ENCODE measurements around the gene PACS2. TPM values are rescaled to one million over a fixed set of nuclear protein-coding genes. Genes with fewer than 3 reads are reported as not detected.

Gene PACS2
- total and polyA plus RNA-seq, 4 donors = 5.1 to 21.9 (median 9.8) TPM

GRCh38 chr14:105381446-105382342 is 67.1 kb downstream of the PACS2 start:
- TF ChIP-seq NR2F2 (IDR thresholded peaks at IDR 0.05) = no peak
- no peak for TF ChIP-seq JUND (IDR thresholded peaks at IDR 0.05)
- no peak for TF ChIP-seq FOXA1 (IDR thresholded peaks at IDR 0.05)
- no peak for TF ChIP-seq HNF4G (IDR thresholded peaks at IDR 0.05)
- no peak for TF ChIP-seq MAX (IDR thresholded peaks at IDR 0.05)
- no peak for TF ChIP-seq CTCF (IDR thresholded peaks at IDR 0.05; ENCODE audit: low read depth, low read length, missing input control)
- no peak for TF ChIP-seq ZBTB33 (IDR thresholded peaks at IDR 0.05)
- no peak for TF ChIP-seq YY1 (IDR thresholded peaks at IDR 0.05)
- no peak for TF ChIP-seq SP1 (IDR thresholded peaks at IDR 0.05)
- TF ChIP-seq EGR1 (IDR thresholded peaks at IDR 0.05; ENCODE audit: low read depth in 2 of 2) = no peak
- TF ChIP-seq REST (IDR thresholded peaks at IDR 0.05) = no peak
- no peak for TF ChIP-seq GABPA (IDR thresholded peaks at IDR 0.05 in 1 of 2, conservative IDR thresholded peaks at IDR 0.05 in 1 of 2)
- TF ChIP-seq TAF1 (conservative IDR thresholded peaks at IDR 0.05) = no peak
- no peak for TF ChIP-seq RXRA (IDR thresholded peaks at IDR 0.05)
- no peak for TF ChIP-seq FOXA2 (IDR thresholded peaks at IDR 0.05)
- TF ChIP-seq HNF4A (conservative IDR thresholded peaks at IDR 0.05) = no peak
- no peak for TF ChIP-seq ATF3 (IDR thresholded peaks at IDR 0.05)
- no peaks in the 10 kb centered on the region for H3K9me3 ChIP-seq (ENCODE audit: control insufficient read depth in 4 of 4, low read length in 3 of 4)
- H3K9ac ChIP-seq (ENCODE audit: low read depth in 1 of 2, low read length in 2 of 2) = no peak overlapping the region
- WGBS = 92% methylated on average over 27 of the region's 27 CpGs
- DNase-seq (ENCODE audit: low spot score) = no peak
- no peak overlapping the region for H3K27ac ChIP-seq (ENCODE audit: low read depth in 1 of 2, low read length in 2 of 2)
- H3K4me1 ChIP-seq (ENCODE audit: control insufficient read depth in 4 of 4, insufficient read depth in 4 of 4, low read length in 3 of 4) = no peaks in the 10 kb centered on the region
- H3K27me3 ChIP-seq (ENCODE audit: control insufficient read depth in 4 of 4, insufficient read depth in 4 of 4, low read length in 3 of 4) = no peaks in the 10 kb centered on the region
- H3K4me3 ChIP-seq (ENCODE audit: low read depth in 1 of 3, low read length in 3 of 3) = no peak overlapping the region
- H3K36me3 ChIP-seq (ENCODE audit: control insufficient read depth in 4 of 4, insufficient read depth in 3 of 4, low read depth in 1 of 4, low read length in 3 of 4) = peaks cover 0 to 21% (median 4%) of the 10 kb centered on the region in 4 donors
